ENCODE measurements around the gene ST6GAL1.
"Not testable (repeated sequence)": the region's sequence is repeated elsewhere in the genome, so short reads cannot be mapped to it uniquely, and the experiment has no call there.

ST6GAL1 gene

DNA sequence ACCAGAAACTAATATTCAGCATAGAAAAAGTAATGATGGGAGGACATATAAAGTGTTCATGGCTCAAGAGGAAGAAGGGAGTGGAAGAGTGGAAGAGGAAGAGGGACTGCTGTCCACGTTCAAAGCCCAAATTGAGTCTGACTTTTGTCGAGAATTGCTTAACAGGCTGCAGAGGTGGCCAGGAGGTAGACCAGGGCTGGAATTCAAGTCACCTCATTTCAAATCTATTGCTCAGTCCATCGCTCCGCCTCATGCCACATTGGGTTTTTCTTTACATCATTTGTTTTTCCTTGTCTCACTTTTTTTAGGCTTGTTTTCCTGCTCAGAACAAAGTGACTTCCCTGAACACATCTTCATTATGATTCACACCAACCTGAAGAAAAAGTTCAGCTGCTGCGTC lies 112.0 kb downstream of the ST6GAL1 start:
- in situ Hi-C loops (cut with MboI; ENCODE audit: low sequenced_read_pairs), result no loop called here

DNA sequence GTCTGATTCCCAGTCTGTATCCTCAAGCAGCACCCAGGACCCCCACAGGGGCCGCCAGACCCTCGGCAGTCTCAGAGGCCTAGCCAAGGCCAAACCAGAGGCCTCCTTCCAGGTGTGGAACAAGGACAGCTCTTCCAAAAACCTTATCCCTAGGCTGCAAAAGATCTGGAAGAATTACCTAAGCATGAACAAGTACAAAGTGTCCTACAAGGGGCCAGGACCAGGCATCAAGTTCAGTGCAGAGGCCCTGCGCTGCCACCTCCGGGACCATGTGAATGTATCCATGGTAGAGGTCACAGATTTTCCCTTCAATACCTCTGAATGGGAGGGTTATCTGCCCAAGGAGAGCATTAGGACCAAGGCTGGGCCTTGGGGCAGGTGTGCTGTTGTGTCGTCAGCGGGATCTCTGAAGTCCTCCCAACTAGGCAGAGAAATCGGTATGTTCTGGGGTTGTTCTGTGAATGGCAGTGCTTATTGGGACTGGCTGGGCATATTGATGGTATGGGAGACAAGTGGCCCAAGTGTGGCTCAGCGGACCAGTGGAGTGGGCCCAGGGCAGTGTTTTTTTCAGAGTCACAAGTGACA lies 112.6 kb downstream of the ST6GAL1 start:
- in situ Hi-C loops (cut with MboI; ENCODE audit: low sequenced_read_pairs), result no loop called here

DNA sequence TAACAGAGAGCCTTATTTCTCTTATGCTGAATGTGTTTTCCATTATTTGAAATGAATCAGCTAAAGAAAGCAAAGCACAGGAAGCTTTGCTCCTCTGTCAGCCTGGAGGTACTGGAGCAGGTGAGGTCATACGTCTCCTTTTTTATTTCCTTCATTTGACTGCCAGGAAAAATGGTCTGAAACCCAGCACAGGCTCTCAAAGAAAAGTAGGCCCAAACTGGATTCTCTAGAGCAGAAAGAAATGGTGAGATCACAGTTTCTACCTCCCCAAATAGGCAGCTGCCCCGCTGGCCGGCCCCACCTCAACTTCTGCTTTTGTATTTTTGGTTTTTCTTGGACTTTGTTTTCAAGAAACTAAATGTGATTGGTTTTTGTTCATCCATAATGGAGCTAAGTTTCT lies 113.9 kb downstream of the ST6GAL1 start:
- in situ Hi-C loops (cut with MboI; ENCODE audit: low sequenced_read_pairs), result no loop called here

DNA sequence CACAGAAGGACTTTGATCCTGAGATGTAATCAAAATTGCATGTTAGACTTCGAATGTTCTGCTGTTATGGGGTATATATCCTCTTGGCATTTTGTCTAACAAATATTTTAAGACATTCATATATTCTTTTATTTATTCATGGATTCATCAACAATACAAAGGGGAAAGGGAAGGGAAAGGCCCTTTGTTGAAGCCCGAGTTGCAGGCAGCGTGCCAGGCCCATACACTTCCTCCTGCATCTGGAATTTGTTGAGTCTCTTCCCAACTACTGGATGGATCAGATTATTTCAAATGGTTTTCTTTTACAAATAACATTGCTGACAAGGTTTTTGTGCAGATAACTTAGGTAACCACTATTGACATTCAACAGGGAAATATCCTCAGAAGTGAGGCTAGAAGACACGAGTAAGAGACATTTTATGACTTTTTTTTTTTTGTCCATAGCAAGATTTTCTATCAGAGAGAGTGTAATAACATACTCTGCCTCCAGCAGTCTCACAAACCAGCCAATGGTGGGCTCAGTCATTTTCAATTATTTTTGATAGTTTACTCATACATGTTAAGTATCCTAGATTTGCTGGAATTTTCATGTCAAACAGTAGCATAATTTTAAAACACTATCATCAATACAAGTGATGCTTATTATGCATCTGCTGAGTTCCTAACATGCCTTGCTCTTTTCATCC lies 114.7 kb downstream of the ST6GAL1 start:
- in situ Hi-C loops (cut with MboI; ENCODE audit: low sequenced_read_pairs), result no loop called here

DNA sequence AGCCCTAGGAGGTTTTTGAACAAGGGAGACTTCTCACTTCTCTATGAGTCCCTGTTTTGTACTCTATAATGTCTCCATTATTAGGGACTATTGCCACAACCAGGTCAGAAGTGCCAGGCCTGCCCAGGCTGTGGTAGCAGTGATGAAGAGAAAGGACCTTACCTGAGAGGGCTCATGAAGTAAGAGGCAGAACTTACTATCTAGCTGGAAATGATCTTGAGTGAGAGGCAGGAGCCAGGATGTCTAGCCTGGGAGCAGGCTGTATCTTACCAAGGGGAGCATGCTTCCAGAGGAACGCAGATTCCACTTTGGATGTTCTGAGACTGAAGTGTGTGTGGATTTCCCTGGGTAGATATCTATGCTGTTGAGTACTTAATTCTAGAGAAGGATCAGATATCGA lies 115.7 kb downstream of the ST6GAL1 start:
- in situ Hi-C loops (cut with MboI; ENCODE audit: low sequenced_read_pairs), result no loop called here

DNA sequence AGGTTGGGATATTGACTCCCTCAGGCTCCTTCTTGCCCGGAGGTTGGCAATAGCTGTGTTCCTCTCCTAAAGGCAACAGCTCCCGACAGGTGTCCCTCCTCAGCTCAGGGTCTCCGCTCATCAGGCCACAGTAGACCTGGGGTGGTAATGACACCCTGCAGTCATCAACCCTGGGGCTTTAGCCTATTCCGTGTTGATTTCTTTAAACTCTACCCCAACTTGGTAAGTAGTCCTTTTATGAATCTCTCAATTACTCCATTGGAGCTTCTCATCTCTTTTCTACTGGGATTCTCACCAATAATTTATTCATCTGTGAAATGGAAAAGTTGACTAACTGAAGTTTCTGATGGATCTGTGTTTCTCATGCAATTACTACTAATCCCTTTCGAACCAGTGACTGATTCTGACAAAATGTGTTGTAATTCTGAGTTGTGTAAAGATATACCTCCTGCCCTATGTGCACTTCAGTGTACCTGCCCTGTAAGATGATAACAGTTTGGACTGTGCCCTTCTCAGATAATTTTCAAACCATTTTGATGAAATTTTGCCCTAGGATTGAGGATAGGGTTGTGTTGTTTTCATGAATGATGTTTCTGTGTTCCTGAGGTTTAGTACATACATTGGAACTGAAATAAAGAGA lies 119.3 kb downstream of the ST6GAL1 start:
- in situ Hi-C loops (cut with MboI; ENCODE audit: low sequenced_read_pairs), result no loop called here

DNA sequence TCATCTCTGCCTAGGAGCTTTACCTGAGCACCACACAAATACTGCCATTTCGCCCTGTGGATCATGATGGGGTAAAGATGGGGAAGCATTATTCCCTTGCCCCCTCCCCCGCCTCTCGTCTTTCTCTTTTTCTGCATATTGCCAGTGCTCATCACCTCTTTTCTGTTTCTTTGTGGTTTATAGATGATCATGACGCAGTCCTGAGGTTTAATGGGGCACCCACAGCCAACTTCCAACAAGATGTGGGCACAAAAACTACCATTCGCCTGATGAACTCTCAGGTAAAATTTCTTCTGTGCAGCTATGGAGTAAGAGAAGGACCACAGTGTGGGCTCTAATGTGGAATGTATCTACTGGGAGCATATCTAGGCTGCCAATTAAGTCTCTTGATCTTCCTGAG lies 120.7 kb downstream of the ST6GAL1 start:
- in situ Hi-C loops (cut with MboI; ENCODE audit: low sequenced_read_pairs), result no loop called here

DNA sequence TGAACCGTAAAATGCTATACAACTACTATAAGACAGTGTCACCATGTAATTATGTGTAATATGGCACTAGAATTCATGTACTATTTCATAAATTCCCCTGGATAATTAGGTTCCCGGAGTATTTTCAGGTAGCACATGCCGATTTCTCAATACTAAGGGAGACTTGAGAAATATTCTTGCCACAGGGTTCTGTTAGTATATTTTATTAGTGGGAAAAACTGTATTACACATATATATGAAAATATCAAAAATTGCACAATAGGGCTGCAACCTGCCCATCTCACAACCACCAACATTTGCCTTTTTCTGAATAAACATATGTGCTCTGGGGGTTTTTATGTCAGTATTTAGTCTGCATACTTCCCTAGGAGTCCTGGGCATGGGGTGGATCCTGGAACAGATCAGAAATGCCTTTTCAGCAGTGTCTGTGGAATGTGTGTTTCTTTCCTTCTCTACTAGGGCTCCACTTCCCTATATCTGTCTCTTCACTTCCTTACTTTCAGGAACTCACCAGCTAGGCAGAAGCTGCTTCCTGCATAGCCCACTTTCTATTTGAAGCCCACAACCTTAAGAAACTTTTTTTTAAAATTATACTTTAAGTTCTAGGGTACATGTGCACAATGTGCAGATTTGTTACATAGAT lies 121.5 kb downstream of the ST6GAL1 start:
- in situ Hi-C loops (cut with MboI; ENCODE audit: low sequenced_read_pairs), result no loop called here

DNA sequence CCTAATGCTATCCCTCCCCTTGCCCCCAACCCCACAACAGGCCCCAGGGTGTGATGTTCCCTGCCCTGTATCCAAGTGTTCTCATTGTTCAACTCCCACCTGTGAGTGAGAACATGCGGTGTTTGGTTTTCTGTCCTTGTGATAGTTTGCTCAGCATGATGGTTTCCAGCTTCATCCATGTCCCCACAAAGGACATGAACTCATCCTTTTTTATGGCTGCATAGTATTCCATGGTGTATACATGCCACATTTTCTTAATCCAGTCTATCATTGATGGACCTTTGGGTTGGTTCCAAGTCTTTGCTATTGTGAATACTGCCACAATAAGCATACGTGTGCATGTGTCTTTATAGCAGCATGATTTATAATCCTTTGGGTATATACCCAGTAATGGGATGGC lies 122.1 kb downstream of the ST6GAL1 start:
- in situ Hi-C loops (cut with MboI; ENCODE audit: low sequenced_read_pairs), result not testable (repeated sequence)

DNA sequence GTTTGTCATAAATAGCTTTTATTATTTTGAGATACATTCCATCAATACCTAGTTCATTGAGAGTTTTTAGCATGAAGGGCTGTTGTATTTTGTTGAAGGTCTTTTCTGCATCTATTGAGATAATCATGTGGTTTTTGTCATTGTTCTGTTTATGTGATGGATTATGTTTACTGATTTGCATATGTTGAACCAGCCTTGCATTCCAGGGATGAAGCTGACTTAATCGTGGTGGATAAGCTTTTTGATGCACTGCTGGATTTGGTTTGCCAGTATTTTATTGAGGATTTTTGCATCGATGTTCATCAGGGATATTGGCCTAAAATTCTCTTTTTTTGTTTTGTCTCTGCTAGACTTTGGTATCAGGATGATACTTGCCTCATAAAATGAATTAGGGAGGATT lies 124.1 kb downstream of the ST6GAL1 start:
- in situ Hi-C loops (cut with MboI; ENCODE audit: low sequenced_read_pairs), result not testable (repeated sequence)

DNA sequence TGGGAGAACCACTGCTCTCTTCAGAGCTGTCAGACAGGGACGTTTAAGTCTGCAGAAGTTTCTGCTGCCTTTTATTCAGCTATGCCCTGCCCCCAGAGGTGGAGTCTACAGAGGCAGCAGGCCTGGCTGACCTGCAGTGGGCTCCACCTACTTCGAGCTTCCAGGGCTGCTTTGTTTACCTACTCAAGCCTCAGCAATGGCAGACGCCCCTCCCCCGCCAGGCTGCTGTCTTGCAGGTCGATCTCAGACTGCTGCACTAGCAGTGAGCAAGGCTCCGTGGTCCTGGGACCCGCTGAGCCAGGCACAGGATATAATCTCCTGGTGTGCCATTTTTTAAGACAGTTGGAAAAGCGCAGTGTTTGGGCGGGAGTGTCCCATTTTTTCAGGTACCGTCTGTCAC lies 127.5 kb downstream of the ST6GAL1 start:
- in situ Hi-C loops (cut with MboI; ENCODE audit: low sequenced_read_pairs), result not testable (repeated sequence)

DNA sequence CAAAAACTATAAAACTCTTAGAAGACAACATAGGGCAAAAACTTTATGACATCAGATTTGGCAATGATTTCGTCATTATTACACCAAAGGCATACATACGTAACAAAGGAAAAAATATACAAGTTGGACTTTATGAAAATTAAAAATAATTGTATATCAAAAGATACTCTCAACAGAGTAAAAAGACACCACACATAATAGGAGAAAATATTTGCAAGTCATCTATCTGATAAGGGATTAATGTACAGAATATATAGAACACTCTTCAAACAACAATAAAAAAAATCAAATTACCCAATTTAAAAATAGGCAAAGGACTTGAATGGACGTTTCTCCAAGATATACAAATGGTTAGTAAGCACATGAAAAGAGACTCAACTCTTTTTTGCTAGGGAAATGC lies 131.4 kb downstream of the ST6GAL1 start:
- in situ Hi-C loops (cut with MboI; ENCODE audit: low sequenced_read_pairs), result no loop called here

DNA sequence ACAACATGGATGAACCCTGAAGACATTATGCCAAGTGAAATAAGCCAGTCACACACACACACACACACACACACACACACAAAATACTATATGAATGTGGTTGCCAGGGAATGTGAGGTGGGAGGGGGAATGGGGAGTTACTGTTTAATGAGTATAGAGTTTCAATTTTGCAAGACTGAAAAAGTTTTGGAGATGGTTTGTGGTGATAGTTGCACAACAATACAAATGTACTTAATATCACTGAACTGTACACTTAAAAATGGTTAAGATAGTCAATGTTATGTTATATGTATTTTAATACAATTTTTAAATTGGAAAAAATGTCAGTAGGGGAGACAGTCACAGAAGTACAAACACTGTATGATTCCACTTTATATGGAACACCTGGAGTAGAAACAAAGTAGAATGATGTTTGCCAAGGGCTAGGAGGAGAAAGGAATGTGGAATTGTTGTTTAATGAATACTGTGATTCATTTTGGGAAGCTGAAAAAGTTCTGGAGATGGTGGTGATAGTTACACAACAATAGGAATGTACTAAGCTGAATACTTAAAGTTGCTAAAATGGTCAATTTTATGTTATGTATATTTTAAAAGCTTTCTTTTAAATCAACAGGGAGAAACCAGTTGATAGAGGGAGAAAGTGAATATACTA lies 132.3 kb downstream of the ST6GAL1 start:
- in situ Hi-C loops (cut with MboI; ENCODE audit: low sequenced_read_pairs), result no loop called here

DNA sequence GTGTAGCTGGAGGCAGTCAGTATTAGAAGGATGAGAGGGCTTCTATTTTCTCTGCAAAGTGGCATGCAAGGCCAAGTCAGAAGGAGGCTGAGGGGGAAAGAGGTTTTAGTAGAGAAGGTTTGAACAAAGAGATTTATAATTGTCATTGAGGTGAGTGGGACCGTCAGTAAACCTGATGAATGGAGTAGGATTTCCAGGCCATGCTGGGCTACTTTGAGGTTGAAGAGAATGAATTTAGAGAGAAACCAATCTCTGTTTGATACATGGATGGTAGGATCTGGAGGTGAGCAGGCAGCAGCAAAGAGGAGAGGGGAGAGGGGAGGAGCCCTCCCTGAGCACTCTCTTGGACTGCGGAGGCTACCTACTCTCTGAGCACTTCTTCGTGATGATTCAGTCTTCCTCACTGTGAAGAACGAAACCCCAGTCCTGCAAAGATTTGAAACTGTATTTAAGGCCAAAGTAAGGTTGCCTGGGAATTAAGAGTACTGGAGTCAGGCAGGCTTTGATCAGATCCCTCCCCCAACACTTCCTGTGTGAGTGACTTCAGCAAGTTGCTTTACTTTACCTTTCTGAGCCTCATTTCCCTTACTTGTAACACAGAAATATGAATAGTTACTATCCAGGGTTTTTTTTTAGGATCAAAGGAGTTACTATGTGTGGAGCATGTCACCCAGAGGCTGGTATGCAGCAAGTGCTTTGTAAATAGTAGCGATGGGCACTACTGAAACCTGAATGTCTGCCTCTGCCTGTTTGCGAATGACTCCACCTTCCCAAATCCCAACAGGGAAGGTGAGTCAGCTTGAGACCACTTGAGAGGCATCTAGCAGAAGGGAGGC lies 133.2 kb downstream of the ST6GAL1 start:
- in situ Hi-C loops (cut with MboI; ENCODE audit: low sequenced_read_pairs), result no loop called here

DNA sequence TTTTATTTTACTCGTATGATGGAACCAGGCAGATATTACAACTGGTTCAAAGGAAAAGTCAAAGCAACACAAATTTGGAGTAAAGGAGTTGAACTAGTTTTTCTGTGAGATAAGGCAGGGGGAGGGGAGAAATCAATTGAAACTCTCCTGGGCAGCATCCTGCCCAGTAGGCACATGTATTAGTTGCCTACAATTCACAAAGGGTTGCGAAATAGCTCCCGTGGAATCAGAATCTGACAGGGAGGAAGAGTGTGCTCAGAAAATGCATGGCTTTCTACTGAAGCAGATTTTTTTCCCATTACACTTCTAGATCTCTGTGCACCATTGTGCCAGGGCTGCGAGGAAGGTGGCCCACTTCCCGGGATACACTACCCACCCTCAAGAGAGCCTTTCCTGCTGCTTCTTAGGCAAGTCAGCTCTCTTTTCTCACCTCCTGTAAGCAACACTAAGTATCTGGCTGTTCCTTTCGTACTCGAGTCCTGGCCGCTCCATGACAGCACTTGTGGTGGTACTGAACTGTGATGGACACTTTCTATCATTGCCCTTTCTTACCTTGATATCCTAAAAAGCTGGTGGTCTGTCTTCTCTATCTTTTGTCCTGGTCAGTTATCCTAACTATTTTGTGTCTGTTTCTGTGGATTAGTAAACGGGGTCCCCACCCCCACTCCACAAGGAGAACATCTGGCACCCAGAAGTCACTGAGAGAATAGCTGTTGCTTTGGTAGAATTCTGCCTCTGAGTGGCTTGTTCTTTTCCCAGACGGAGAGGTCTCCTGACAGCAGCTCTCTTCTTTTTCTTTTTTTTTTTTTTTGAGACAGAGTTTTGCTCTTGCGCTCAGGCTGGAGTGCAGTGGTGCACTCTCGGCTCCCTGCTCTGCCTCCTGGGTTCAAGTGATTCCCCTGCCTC lies 134.1 kb downstream of the ST6GAL1 start:
- in situ Hi-C loops (cut with MboI; ENCODE audit: low sequenced_read_pairs), result no loop called here

DNA sequence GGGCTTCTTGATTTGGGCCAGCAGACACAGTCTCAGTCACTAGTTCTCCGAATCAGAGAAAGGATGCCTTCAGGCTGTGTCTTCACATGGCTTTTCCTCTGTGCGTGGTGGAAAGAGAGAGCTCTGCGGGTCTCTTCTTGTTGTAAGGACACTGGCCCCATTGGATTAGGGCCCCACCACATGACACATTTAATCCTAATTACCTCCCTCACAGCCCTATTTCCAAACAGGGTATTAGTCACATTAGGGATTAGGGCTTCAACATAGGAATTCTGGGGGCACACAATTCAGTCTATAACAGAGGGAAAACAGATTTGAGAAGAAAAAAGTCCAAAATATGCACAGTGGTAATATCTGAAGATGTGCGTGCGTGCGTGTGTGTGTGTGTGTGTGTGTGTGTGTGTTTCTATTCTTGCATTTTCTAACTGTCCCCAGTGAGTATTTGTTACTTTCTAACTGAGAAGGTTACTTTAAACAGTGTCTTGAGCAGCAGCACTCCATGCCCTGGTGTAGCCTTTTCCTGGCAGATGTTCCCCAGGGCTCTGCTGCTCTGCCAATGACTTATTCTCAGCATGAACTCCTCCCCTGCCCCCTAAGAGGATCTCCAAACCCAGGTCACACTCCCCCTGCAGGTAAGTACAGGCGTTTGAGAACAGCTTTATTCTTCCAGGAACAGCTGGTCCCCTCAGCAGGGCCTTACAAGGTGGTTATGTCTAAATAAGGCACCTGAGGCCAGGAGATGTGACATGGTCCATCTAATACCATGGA lies 136.1 kb downstream of the ST6GAL1 start:
- in situ Hi-C loops (cut with MboI; ENCODE audit: low sequenced_read_pairs), result no loop called here

DNA sequence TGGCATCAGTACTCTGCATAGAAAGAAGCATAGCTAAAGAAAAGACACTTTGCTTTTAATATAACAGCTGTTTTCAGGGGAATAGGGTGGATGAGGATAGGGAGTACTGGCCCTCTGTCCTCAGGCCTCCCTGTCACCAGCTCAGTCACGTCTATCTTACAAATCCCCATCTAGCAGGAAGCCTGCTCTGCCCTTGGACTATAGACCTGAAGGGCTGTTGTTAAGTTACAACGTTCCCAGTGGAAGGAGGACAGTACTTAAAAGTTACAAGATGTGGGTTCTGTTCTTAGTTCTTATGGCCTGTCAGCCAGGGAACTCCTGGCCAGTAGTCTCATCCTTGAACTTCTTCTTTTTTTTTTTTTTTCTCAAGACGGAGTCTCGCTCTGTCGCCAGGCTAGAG lies 138.5 kb downstream of the ST6GAL1 start:
- in situ Hi-C loops (cut with MboI; ENCODE audit: low sequenced_read_pairs), result no loop called here

DNA sequence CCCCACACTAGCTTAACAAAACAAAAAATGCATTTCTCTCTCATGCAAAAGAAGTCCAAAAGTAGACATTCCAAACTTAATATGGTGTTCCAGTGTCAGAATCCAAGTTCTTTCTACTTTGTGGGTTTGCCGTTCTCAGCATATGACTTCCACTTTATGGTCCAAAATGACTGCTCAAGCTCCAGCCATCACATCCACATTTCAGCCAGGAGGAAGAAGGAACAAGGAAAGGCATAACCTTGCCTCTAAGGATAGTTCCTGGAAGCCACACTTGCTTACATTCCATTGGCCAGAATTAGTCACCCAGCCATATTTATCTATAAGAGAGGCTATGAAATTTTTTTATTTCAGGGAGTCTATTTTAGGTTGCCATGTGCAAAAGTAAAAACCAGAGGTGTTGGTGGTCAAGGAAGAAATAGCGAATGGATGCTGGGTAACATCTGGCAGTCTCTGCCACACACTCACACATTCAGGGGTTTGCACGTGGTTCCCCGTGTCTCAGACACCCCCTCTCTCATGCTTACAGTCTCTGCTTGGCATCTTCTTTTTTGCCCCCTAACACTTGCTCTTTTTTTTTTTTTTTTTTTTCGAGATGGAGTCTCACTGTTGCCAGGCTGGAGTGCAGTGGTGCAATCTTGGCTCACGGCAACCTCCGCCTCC lies 139.7 kb downstream of the ST6GAL1 start:
- in situ Hi-C loops (cut with MboI; ENCODE audit: low sequenced_read_pairs), result no loop called here
